Measurements from ENCODE around the gene KRT79.

KRT79 gene

GRCh38 chr12:52771505-52771904 lies 62.6 kb downstream of the KRT79 start:
- no peak for DNase-seq (ENCODE audit: low spot score)
